WTC11 (cell line): ENCODE measurements around the gene ARIH2.

ENCODE experiments used
- FOXK1 ChIP-seq: sonication (generic); formaldehyde crosslinking; IDR thresholded peaks from 2 replicates; pipeline ENCODE4 v1.8.0; 2022; ENCODE audit warnings: mild to moderate bottlenecking, moderate library complexity, missing genetic modification reagents
- SP1 ChIP-seq: sonication (generic); formaldehyde crosslinking; conservative IDR thresholded peaks from 2 replicates; pipeline ENCODE4 v1.8.1; 2022; ENCODE audit warnings: missing genetic modification reagents
- TEAD4 ChIP-seq: sonication (generic); formaldehyde crosslinking; IDR thresholded peaks from 2 replicates; pipeline ENCODE4 v1.8.0; 2022; ENCODE audit warnings: mild to moderate bottlenecking, missing genetic modification reagents
- TF ChIP-seq, protein P1 (sequence below): sonication (generic); formaldehyde crosslinking; IDR thresholded peaks from 2 replicates; pipeline ENCODE4 v1.8.0; 2023; ENCODE audit warnings: missing genetic modification reagents
- TF ChIP-seq, protein P2 (sequence below): fragments of 200-600 bp; IDR thresholded peaks from 2 replicates; pipeline ENCODE4 v1.8.0; 2022; ENCODE audit warnings: antibody characterized with exemption
- TF ChIP-seq, protein P3 (sequence below): fragments of 250-450 bp; sonication (Bioruptor Pico); IDR thresholded peaks from 2 replicates; pipeline ENCODE4 v1.9.0; 2021; ENCODE audit warnings: mild to moderate bottlenecking, borderline replicate concordance
- TF ChIP-seq, protein P4 (sequence below): fragments of 250-450 bp; sonication (Bioruptor Pico); conservative IDR thresholded peaks from 2 replicates; pipeline ENCODE4 v1.9.0; 2021; ENCODE audit warnings: mild to moderate bottlenecking
- TF ChIP-seq, protein P5 (sequence below): sonication (generic); formaldehyde crosslinking; IDR thresholded peaks from 2 replicates; pipeline ENCODE4 v1.8.1; 2022; ENCODE audit warnings: mild to moderate bottlenecking, missing genetic modification reagents, moderate library complexity, borderline replicate concordance
- TF ChIP-seq, protein P6 (sequence below): sonication (generic); formaldehyde crosslinking; IDR thresholded peaks from 2 replicates; pipeline ENCODE4 v1.8.1; 2023; ENCODE audit warnings: mild to moderate bottlenecking, missing genetic modification reagents

DNA sequence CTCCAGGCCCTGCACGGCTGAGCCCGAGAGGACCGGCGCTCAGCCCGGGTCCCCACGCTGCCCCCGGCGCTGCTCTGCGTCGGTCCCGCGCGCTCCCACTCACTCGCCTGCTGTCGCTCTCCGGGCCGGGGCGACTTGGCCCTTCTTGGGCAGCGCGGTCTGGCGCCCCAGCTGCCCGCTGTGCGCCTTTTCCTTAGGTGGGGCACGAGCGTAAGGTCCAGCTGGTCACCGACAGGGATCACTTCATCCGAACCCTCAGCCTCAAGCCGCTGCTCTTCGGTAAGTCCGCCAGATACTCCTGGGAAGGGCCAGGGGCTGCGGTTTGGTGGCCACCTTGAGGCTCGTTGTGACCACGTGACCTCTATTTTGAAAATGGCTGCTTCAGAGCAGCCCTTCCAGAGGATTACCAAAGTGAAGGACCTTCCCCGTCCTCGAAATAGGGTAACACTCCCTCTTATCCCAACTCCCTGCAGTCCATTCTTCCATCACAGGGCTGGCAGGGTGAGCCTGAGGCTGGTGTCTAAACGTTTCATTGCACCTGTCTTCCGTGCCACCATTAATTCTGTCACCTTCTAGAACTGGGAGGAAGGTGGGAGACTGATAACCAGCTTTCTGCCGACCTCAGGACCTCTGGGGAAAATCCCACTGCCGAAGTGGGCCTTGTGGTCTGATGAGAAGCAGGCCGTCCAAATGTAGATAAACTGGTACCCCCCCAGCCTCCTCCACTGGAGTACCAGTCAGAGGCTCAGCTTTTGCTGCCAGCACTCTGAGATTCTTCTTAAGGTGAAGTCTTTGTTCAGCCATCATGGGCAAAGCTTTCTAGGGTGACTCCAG lies 72.2 kb downstream of the ARIH2 start:
- TF ChIP-seq, protein P1, sequence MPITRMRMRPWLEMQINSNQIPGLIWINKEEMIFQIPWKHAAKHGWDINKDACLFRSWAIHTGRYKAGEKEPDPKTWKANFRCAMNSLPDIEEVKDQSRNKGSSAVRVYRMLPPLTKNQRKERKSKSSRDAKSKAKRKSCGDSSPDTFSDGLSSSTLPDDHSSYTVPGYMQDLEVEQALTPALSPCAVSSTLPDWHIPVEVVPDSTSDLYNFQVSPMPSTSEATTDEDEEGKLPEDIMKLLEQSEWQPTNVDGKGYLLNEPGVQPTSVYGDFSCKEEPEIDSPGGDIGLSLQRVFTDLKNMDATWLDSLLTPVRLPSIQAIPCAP (CRISPR knock-in tag) = no peak
- TF ChIP-seq, protein P2, sequence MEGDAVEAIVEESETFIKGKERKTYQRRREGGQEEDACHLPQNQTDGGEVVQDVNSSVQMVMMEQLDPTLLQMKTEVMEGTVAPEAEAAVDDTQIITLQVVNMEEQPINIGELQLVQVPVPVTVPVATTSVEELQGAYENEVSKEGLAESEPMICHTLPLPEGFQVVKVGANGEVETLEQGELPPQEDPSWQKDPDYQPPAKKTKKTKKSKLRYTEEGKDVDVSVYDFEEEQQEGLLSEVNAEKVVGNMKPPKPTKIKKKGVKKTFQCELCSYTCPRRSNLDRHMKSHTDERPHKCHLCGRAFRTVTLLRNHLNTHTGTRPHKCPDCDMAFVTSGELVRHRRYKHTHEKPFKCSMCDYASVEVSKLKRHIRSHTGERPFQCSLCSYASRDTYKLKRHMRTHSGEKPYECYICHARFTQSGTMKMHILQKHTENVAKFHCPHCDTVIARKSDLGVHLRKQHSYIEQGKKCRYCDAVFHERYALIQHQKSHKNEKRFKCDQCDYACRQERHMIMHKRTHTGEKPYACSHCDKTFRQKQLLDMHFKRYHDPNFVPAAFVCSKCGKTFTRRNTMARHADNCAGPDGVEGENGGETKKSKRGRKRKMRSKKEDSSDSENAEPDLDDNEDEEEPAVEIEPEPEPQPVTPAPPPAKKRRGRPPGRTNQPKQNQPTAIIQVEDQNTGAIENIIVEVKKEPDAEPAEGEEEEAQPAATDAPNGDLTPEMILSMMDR = no peak
- TF ChIP-seq, protein P3, sequence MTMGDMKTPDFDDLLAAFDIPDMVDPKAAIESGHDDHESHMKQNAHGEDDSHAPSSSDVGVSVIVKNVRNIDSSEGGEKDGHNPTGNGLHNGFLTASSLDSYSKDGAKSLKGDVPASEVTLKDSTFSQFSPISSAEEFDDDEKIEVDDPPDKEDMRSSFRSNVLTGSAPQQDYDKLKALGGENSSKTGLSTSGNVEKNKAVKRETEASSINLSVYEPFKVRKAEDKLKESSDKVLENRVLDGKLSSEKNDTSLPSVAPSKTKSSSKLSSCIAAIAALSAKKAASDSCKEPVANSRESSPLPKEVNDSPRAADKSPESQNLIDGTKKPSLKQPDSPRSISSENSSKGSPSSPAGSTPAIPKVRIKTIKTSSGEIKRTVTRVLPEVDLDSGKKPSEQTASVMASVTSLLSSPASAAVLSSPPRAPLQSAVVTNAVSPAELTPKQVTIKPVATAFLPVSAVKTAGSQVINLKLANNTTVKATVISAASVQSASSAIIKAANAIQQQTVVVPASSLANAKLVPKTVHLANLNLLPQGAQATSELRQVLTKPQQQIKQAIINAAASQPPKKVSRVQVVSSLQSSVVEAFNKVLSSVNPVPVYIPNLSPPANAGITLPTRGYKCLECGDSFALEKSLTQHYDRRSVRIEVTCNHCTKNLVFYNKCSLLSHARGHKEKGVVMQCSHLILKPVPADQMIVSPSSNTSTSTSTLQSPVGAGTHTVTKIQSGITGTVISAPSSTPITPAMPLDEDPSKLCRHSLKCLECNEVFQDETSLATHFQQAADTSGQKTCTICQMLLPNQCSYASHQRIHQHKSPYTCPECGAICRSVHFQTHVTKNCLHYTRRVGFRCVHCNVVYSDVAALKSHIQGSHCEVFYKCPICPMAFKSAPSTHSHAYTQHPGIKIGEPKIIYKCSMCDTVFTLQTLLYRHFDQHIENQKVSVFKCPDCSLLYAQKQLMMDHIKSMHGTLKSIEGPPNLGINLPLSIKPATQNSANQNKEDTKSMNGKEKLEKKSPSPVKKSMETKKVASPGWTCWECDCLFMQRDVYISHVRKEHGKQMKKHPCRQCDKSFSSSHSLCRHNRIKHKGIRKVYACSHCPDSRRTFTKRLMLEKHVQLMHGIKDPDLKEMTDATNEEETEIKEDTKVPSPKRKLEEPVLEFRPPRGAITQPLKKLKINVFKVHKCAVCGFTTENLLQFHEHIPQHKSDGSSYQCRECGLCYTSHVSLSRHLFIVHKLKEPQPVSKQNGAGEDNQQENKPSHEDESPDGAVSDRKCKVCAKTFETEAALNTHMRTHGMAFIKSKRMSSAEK = no peak
- TF ChIP-seq, protein P4, sequence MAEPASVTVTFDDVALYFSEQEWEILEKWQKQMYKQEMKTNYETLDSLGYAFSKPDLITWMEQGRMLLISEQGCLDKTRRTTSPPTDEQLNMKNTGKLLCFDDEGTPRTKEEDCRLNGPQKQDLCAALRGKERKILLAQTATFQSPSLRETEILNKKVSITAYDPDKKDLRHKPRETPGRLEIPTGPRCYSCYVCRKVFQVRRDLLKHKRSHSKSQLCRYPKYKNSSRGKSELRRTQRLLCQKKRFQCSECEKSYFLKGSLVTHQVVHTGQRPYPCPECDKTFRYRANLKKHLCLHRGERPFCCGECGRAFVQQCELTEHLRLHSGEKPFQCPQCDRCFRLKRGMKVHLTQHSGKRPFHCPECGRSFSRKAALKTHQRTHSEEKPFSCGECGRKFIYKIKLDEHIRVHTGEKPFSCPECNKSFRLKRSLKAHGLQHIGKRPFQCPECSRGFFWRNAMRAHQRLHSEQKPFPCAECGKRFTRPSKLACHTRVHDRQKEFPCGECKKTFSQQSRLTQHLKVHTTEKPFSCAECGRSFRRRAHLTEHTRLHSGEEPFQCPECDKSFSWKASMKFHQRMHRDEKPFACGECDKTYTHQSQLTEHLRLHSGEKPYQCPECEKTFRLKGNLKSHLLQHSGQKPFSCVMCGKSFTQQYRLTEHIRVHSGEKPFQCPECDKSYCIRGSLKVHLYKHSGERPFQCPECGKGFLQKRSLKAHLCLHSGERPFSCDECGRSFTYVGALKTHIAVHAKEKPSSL (CRISPR knock-in tag) = no peak
- TF ChIP-seq, protein P5, sequence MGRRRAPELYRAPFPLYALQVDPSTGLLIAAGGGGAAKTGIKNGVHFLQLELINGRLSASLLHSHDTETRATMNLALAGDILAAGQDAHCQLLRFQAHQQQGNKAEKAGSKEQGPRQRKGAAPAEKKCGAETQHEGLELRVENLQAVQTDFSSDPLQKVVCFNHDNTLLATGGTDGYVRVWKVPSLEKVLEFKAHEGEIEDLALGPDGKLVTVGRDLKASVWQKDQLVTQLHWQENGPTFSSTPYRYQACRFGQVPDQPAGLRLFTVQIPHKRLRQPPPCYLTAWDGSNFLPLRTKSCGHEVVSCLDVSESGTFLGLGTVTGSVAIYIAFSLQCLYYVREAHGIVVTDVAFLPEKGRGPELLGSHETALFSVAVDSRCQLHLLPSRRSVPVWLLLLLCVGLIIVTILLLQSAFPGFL (CRISPR knock-in tag) = no peak
- no peak for TF ChIP-seq FOXK1 (CRISPR knock-in tag)
- no peak for TF ChIP-seq SP1 (CRISPR knock-in tag)
- TF ChIP-seq TEAD4 (CRISPR knock-in tag) = no peak
- TF ChIP-seq, protein P6, sequence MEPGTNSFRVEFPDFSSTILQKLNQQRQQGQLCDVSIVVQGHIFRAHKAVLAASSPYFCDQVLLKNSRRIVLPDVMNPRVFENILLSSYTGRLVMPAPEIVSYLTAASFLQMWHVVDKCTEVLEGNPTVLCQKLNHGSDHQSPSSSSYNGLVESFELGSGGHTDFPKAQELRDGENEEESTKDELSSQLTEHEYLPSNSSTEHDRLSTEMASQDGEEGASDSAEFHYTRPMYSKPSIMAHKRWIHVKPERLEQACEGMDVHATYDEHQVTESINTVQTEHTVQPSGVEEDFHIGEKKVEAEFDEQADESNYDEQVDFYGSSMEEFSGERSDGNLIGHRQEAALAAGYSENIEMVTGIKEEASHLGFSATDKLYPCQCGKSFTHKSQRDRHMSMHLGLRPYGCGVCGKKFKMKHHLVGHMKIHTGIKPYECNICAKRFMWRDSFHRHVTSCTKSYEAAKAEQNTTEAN (CRISPR knock-in tag) = peak; percentile 42; the same call in 1 of the 2 replicates
